ENCODE data around the gene OR1D5. TPM values are rescaled to one million over a fixed set of nuclear protein-coding genes. Genes with fewer than 3 reads are reported as not detected.
A peak's percentile ranks its signal among the peaks of the same experiment; 100 is the strongest.

Gene OR1D5
- total and polyA plus RNA-seq, 2 of the 8 experiments (the other 6 are each of a cell fraction or from before 2014, with no cell fraction given): not detected

DNA sequence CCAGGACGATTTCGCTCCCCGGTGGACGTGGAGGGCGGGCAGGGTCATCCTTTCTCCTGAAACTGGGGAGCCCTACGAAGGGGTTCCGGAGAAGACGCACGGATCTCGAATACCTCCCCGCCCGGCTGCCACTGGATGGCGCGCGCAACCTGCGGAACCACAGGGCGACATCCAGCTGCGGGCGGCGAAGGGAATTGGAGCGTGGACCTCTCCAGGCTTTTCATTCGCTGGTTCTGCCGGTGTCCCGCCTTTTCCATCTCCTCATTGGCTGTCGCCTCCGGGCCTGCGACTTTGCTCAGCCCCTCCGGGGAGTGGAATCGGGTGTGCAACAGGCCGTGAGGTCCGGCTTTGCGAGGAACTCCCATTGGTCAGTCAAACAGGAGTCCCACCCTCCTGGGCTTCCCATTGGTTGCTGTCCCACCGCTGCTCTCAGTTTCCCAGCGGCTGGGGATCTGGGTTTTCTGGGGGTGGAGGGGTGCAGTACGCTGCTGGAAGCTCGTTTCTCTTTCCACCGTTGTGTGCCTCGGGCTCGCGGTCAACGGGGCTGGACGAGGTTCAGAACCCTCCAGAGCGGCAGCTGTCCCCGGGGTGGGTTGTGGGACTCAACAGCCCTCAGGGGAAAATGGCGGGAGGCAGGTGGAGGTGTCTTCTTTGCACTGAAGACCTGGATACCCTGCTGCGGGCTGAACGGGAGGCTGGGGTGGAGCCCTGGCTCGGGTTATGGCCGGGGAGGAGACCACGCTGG lies 14.5 kb downstream of the OR1D5 start (continued):
- TF ChIP-seq, protein P1, sequence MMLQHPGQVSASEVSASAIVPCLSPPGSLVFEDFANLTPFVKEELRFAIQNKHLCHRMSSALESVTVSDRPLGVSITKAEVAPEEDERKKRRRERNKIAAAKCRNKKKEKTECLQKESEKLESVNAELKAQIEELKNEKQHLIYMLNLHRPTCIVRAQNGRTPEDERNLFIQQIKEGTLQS (IDR thresholded peaks at IDR 0.05; ENCODE audit: insufficient read depth, low read depth, low read length): no peak
- TF ChIP-seq KDM4A (IDR thresholded peaks at IDR 0.05; ENCODE audit: low read depth, low read length, severe bottlenecking): peak; percentile 94
- no peak for TF ChIP-seq CHD1 (IDR thresholded peaks at IDR 0.05; ENCODE audit: low read depth, low read length)
- no peak for TF ChIP-seq CTBP2 (IDR thresholded peaks at IDR 0.05; ENCODE audit: borderline replicate concordance, insufficient read depth, insufficient read length, low read length)
- no peak for TF ChIP-seq EZH2 (IDR thresholded peaks at IDR 0.05; ENCODE audit: low read depth, low read length, severe bottlenecking)
- peak; percentile 57; the same call in 1 of the 2 replicates for TF ChIP-seq TAF1 (IDR thresholded peaks at IDR 0.05; ENCODE audit: low read depth, low read length)
- TF ChIP-seq SP2 (IDR thresholded peaks at IDR 0.05; ENCODE audit: low read length): peak; percentile 75
- peak; percentile 69; the same call in 1 of the 2 replicates for TF ChIP-seq TEAD4 (IDR thresholded peaks at IDR 0.05; ENCODE audit: low read depth, low read length)
- TF ChIP-seq JUN (IDR thresholded peaks at IDR 0.05; ENCODE audit: low read depth, low read length): 0 out of 2 replicates have a peak, but pooled peaks have one; percentile 24
- no peak for TF ChIP-seq KDM5A (IDR thresholded peaks at IDR 0.05; ENCODE audit: low read length)
- TF ChIP-seq CBX5 (IDR thresholded peaks at IDR 0.05; ENCODE audit: low read depth, low read length): no peak
- TF ChIP-seq JUND (IDR thresholded peaks at IDR 0.05; ENCODE audit: low read length): no peak
- no peak; the same call in 1 of the 2 replicates for TF ChIP-seq KDM1A (IDR thresholded peaks at IDR 0.05; ENCODE audit: borderline replicate concordance, low read length)
- TF ChIP-seq TBP (IDR thresholded peaks at IDR 0.05; ENCODE audit: low read depth, low read length): peak; percentile 17; the same call in 1 of the 2 replicates
- TF ChIP-seq SIN3A (conservative IDR thresholded peaks at IDR 0.05 in 1 of 2, IDR thresholded peaks at IDR 0.05 in 1 of 2; ENCODE audit: low read depth in 1 of 2, low read length in 2 of 2): 0 out of 4 replicates have a peak, but pooled peaks of 1 of the 2 experiments have one; percentile 27
